ENCODE data around the gene GSDME.

The GSDME gene

GRCh38 chr7:24718977-24719491 is 38.2 kb downstream of the GSDME start:
- DNase-seq = no peak

- DNase-seq = no peak
Observed at GRCh38 chr7:24718431-24718831, 38.8 kb downstream of the GSDME start.

GRCh38 chr7:24717694-24718320 is 39.5 kb downstream of the GSDME start:
- no peak for DNase-seq

GRCh38 chr7:24717247-24717622 is 40.0 kb downstream of the GSDME start:
- no peak for DNase-seq

GRCh38 chr7:24716480-24717246 is 40.6 kb downstream of the GSDME start:
- no peak for DNase-seq

GRCh38 chr7:24715661-24716479 is 41.4 kb downstream of the GSDME start:
- no peak for DNase-seq

- DNase-seq = no peak
Observed at GRCh38 chr7:24715171-24715570, 42.1 kb downstream of the GSDME start.

- DNase-seq = no peak
Observed at GRCh38 chr7:24714676-24715010, 42.6 kb downstream of the GSDME start.

GRCh38 chr7:24713850-24714675 is 43.2 kb downstream of the GSDME start:
- DNase-seq = no peak

- DNase-seq = no peak
Observed at GRCh38 chr7:24713039-24713793, 44.0 kb downstream of the GSDME start.

GRCh38 chr7:24709585-24710360 is 47.5 kb downstream of the GSDME start:
- DNase-seq = no peak

GRCh38 chr7:24709051-24709450 is 48.2 kb downstream of the GSDME start:
- DNase-seq = no peak

GRCh38 chr7:24707988-24708615 is 49.2 kb downstream of the GSDME start:
- DNase-seq = no peak

GRCh38 chr7:24706211-24707170 is 50.8 kb downstream of the GSDME start:
- DNase-seq = no peak

GRCh38 chr7:24705461-24705954 is 51.8 kb downstream of the GSDME start:
- DNase-seq = no peak

GRCh38 chr7:24704311-24704710 is 53.0 kb downstream of the GSDME start:
- no peak for DNase-seq

- no peak for DNase-seq
Observed at GRCh38 chr7:24703296-24703695, 54.0 kb downstream of the GSDME start.

GRCh38 chr7:24702755-24703154 is 54.5 kb downstream of the GSDME start:
- no peak for DNase-seq
